Choroid plexus epithelial cell (primary cell): ENCODE data around the gene LTA4H.

Experiments
- DNase-seq: peaks from one replicate; pipeline ENCODE4 v3.0.0-alpha.2; 2010; ENCODE audit warnings: low read depth
- H3K4me3 ChIP-seq: 2 replicates; pipeline ENCODE4 v1.5.1; 2011; ENCODE audit warnings: low read depth, mild to moderate bottlenecking, control low read depth, low read length, moderate library complexity
- TF ChIP-seq, protein P1 (sequence below): conservative IDR thresholded peaks from 2 replicates; pipeline ENCODE4 v1.5.1; 2011; ENCODE audit warnings: low read depth, mild to moderate bottlenecking, control low read depth, inconsistent platforms, low read length, moderate library complexity

LTA4H gene

DNA sequence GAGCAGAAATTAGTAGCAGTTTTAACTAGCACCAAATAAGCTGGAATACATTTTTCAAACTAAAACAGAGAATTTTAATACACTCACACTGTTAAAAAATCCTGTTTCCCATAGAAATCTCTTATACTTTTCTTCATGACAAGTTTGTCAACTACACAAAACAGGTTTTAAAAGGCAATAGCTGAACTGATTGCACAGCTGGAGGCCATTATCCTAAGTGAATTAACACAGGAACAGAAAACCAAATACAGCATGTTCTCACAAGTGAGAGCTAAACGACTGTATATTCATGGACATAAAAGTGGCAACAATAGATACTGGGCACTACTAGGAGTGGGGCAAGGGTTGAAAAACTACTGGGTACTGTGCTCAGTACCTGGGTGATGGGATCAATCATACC lies 27.7 kb downstream of the LTA4H start:
- no peak for DNase-seq
- TF ChIP-seq, protein P1, sequence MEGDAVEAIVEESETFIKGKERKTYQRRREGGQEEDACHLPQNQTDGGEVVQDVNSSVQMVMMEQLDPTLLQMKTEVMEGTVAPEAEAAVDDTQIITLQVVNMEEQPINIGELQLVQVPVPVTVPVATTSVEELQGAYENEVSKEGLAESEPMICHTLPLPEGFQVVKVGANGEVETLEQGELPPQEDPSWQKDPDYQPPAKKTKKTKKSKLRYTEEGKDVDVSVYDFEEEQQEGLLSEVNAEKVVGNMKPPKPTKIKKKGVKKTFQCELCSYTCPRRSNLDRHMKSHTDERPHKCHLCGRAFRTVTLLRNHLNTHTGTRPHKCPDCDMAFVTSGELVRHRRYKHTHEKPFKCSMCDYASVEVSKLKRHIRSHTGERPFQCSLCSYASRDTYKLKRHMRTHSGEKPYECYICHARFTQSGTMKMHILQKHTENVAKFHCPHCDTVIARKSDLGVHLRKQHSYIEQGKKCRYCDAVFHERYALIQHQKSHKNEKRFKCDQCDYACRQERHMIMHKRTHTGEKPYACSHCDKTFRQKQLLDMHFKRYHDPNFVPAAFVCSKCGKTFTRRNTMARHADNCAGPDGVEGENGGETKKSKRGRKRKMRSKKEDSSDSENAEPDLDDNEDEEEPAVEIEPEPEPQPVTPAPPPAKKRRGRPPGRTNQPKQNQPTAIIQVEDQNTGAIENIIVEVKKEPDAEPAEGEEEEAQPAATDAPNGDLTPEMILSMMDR: no peak
- H3K4me3 ChIP-seq: no peak overlapping the region

GRCh38 chr12:96006727-96007126 lies 28.7 kb downstream of the LTA4H start:
- TF ChIP-seq, protein P1: no peak
- no peak for DNase-seq
- no peak overlapping the region for H3K4me3 ChIP-seq

- no peak overlapping the region for H3K4me3 ChIP-seq
- DNase-seq: no peak
- TF ChIP-seq, protein P1: no peak
These were observed 34.5 kb downstream of the LTA4H start for GRCh38 chr12:96000858-96001257.

DNA sequence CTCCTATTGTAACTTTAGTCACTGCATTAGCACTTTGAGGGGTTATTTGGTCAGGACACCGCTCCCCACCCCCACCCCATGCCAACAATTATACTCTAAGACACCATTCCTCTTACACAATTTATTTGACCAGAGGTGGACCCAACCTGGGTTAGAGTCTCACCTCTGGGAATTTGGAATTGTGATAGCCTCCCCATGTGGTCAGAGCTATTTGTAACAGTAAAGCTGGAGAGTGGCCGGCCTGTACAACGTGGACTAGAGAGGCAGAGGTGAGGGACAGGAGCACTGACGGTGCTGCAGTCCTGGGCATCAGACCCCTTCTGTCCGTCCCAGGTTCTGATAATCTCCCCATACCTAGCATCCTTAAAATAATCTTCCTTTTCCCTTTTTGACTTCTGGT lies 35.9 kb downstream of the LTA4H start:
- no peak for DNase-seq
- TF ChIP-seq, protein P1: no peak
- H3K4me3 ChIP-seq: no peak overlapping the region

GRCh38 chr12:95998611-95999286 lies 36.6 kb downstream of the LTA4H start:
- DNase-seq: peak; percentile 81
- TF ChIP-seq, protein P1: peak; percentile 80
- H3K4me3 ChIP-seq: no peak overlapping the region

DNA sequence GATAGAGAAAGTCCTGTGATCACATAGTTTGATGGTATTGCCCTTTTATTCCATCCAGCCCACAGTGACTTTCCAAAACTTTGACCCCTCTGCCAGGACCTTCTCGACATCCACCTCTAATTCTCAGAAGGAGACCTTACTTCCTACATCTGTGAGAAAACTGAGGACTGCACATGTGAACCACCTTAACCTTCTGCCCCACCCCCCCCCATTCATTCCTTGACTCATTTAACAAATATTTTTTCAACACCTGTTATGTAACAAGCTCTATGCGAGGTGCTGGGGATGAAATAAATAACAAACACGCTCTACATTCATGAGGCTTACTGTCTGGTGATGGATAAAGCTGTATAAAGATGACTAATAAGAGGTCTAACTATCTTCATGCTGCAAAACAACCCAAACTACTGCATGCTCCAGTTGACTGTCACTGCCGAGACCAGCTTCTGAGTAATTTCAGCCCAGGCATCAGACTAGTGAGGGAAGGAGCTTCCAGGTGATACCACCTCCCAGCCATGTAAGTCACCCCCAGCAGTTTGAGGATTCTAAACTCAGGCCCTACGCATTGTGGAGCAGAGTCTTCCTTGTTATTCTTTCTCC lies 37.4 kb downstream of the LTA4H start:
- no peak overlapping the region for H3K4me3 ChIP-seq
- DNase-seq: no peak

More for the DNA sequence above, 37.4 kb downstream of the LTA4H start:
- TF ChIP-seq, protein P1: no peak
